ENCODE results near the gene TMEM114.

DNA sequence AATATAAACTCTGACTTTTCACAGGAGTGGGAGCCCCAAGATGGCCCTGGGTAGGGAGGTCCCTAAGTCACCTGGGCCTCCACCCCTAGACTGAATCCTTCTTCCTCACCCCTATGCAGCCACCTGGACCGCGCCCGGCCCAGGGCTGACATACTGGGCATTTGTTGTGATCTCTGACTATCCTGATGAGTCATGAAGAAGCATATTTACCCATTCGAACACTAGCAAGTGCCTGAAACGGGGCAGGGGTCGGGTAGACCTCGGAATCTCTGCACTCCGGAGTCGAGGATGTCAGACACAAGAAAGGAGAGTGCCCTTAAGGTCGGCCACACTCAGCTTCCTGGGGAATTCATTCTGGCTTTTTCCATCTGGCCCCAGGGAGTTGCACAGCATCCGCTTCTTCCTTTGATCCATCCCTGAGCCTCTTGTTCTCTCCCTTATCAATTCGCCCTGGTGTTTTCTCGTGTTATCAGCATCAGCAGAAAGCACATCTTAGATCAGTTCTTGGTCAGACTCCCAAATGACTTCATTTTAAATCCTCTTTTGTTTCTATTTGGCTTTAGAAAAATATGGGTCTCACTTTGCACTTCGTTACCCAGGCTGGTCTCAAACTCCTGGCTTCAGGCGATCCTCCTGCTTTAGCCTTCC, 41.6 kb upstream of the TMEM114 start:
- TF ChIP-seq EZH2 (IDR thresholded peaks at IDR 0.05; ENCODE audit: low read length), result no peak
- TF ChIP-seq, protein P1, sequence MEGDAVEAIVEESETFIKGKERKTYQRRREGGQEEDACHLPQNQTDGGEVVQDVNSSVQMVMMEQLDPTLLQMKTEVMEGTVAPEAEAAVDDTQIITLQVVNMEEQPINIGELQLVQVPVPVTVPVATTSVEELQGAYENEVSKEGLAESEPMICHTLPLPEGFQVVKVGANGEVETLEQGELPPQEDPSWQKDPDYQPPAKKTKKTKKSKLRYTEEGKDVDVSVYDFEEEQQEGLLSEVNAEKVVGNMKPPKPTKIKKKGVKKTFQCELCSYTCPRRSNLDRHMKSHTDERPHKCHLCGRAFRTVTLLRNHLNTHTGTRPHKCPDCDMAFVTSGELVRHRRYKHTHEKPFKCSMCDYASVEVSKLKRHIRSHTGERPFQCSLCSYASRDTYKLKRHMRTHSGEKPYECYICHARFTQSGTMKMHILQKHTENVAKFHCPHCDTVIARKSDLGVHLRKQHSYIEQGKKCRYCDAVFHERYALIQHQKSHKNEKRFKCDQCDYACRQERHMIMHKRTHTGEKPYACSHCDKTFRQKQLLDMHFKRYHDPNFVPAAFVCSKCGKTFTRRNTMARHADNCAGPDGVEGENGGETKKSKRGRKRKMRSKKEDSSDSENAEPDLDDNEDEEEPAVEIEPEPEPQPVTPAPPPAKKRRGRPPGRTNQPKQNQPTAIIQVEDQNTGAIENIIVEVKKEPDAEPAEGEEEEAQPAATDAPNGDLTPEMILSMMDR (optimal IDR thresholded peaks at IDR 0.05 in 1 of 3, IDR thresholded peaks at IDR 0.05 in 1 of 3, conservative IDR thresholded peaks at IDR 0.05 in 1 of 3; ENCODE audit: extremely low read depth in 1 of 3, insufficient read depth in 2 of 3, low read length in 3 of 3), result no peak

Data from keratinocyte (primary cell).